Activated CD4-positive, CD25-positive, alpha-beta regulatory T cell treated with anti-CD3 and anti-CD28 coated beads, Interleukin-2, amount 50 U/mL, for 72 hours (primary cell): ENCODE data around the gene PCDHGC4.

ENCODE experiments used
- DNase-seq: peaks from one replicate; pipeline ENCODE4 v3.0.0; 2021

The PCDHGC4 gene

DNA sequence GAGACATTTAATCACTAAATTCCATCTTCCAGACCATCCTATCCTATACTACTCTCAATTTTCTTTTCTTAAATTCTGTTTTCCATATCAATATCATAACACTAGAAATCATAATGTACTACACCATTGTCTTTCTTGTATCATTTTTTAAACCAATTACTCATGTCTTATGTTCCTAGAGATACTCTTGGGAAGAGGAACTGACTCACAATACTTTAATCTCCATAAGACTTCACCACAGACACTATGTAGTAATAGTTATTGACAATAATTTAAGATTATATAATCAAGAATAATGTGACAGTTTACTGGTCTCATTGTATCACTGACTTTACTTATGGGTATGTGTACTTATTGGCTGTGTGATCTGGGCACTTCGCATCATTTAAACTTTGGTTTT is 47.9 kb downstream of the PCDHGC4 start:
- DNase-seq = no peak

DNA sequence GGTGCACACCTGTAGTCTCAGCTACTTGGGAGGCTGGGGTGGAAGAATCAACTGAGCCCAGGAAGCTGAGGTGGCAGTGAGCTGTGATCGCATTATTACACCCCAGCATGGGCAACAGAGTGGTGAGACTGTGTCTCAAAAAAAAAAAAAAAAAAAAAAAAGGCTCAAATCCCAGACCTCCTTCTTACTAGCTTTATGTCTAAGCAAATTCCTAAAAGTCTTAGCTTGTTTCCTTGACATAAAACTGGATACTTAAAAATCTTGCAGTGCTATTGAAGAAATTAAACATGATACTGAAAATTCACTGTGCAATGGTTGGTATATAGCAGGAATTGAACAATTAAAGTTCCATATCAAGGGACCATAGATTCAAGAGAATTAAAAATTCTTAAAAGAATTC is 49.1 kb downstream of the PCDHGC4 start:
- no peak for DNase-seq

- no peak for DNase-seq
Observed at GRCh38 chr5:141534492-141535213, 49.8 kb downstream of the PCDHGC4 start.
